HG03025 (cell line): ENCODE results near the gene CNPY2.
"Not testable (repeated sequence)": the region's sequence is repeated elsewhere in the genome, so short reads cannot be mapped to it uniquely, and the experiment has no call there.

ENCODE experiments used
- ATAC-seq: cut with Tn5 transposase; IDR thresholded peaks from one replicate; pipeline ENCODE4 v1.9.1; 2021; ENCODE audit warnings: mild to moderate bottlenecking, moderate library complexity; ENCODE audit not compliant: unreplicated experiment, low FRiP score

CNPY2 gene

DNA sequence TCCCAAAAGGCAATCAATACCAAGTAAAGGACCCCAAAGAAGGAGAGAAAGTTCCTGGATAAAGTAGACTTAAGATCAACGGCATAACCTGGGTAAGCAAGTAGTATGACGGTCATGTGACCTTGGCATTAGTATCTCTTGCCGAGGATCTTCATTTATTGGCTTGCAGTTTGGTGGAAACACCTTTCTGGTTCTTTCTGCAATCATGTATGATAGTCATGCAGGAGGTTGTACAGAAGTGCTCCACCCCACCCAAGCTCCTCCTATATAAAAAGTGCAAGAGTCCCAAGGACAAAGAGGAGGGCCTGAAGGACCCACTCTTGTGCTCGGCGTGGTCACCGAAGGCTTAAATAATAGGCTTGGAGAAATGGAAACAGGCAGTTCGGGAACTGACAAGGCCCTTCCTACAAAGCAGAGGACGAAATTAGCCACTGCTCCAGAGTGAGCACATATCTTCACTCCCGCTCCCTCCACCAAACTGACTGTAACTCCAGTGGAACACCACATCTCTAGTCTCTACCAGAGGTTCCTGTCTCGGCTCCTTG lies 16.4 kb downstream of the CNPY2 start:
- ATAC-seq = no peak

DNA sequence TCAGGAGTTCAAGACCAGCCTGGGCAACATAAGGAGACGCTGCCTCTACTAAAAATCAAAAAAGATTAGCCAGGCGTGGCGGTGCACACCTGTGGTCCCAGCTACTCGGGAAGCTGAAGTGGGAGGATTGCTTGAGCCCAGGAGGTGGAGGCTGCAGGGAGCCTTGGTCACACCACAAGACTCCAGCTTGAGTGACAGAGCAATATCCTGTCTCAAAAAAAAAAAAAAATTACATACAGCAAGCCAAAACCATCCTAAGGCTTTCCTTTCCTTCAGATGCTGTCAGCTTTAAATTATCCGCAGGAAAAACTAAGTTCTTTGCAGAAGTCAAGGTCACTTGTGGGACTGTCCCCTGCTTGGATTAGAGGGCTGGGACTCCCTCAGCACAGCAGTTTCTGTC lies 17.0 kb downstream of the CNPY2 start:
- ATAC-seq = no peak

DNA sequence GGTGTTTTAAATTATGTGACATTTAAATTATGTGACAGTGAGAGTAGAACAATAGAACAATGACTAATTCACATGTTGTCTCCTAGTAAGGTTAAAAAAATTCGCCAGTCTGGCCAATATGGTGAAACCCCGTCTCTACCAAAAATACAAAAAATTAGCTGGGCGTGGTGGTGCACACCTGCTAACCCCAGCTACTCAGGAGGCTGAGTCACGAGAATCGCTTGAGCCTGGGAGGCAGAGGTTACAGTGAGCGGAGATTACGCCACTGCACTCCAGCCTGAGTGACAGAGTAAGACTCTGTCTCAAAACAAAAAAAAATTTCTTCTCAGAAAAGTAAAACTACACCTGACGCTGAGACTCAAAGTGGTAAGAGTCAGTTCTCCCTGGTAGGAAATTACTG lies 18.4 kb downstream of the CNPY2 start:
- ATAC-seq = no peak

DNA sequence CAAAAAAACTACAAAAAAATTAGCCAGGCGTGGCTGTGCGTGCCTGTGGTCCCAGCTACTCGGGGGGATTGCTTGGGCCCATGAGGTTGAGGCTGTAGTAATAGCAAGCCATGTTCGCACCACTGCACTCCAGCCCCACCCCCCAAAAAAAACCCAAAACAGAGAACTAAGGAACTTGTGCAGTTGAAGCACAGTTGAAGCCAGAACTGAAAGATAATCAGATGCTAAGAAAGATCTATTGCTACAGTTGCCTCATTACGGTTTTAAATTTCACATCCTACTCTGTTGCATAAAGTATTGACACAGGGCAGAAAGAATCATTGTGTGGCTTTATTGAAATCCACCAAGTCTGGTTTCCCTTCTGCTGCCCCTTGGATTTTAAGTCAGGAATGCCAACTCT lies 19.5 kb downstream of the CNPY2 start:
- ATAC-seq = no peak

DNA sequence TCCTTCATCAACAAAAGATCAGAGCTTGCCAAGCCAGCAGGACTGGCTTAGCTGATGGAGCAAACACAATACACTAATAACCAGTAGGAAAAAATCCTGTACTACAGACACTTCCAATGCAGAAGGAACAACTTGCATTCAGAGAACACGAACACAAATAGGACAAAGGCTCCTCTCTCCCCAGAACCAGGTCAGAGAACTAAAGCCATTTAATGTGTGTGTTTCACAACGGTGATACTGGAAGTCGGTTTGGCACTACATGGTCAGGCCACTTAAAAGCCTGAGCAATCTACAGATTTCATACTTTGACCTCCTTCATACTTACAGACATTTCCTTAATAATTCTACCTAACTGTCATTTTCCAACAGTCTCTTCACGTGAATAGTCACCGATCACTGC lies 22.0 kb downstream of the CNPY2 start:
- no peak for ATAC-seq

DNA sequence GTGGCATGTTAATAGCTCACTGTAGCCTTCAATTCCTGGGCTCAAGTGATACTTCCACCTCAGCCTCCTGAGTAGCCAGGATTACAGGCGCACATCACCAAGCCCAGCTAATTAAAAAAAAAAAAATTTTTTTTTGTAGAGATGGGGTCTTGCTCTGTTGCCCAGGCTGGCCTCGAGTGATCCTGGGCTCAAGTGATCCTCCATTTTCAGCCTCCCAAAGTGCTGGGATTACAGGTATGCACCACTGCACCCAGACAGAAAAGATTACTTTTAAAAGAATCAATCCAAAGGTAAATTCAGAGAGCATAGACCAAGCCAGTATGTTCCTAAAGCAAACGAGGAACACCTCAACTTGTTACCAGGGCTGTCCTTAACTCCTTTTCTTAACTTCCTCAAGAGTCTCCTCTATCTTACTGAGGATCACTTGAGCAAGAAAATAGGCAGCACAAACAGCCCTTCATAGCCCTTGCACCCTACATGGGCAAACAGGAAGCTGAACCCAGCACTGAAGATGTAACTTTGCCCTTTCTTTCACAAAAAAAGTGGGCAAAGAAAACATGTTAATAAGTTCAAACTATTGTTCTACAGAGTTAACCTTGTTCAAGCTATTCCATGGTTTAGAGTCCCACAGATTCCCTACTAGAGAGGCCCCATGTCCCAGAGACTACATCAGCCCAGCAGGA lies 26.9 kb downstream of the CNPY2 start:
- ATAC-seq = no peak

DNA sequence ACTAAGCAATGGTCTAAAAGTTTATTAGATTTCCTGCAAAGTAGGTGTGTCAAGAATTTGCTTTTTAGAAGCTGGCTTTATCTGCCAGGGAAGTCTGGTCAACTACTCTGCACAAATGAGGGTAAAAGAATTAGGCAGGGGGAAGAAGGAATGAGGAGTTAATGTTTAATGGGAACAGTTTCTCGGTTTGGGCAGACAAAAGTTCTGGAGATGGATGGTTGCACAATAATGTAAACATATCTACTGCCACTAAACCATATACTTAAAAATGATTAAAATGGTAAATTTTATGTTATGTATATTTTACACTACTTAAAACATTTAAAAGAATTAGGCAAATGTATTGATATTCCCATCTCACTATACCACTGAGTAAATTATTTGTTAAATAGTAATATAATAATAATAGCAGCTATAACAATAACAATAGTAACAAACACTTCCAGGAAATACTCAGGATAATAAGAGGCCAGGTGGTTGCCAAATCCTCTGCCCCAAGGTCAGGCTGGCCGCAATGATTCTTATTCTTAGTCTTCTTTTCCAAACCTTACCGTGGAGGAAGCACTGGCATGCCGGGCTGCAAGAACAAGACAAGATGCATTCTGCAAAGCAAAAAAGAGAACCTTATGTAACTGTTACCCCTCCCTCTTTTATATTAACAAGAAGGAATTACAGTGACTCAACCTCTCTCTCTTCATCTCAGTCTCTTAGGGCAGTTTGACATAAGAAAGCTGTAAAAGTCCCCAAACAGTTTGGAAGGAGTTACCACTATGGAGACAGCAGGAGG lies 29.6 kb downstream of the CNPY2 start:
- ATAC-seq = no peak

DNA sequence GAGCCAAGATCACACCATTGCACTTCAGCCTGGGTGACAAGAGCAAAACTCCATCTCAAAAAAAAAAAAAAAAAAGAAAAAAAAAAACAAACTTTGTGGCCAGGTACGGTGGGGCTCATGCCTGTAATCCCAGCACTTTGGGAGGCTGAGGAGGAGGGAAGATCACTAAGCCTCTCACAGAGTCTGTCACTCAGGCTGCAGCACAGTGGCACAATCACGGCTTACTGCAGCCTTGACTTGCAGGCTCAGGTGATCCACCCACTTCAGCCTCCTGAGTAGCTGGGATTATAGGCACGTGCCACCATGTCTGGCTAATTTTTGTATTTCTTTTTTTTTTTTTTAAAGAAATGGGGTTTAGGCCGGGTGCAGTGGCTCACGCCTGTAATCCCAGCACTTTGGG lies 31.5 kb downstream of the CNPY2 start:
- ATAC-seq = not testable (repeated sequence)

DNA sequence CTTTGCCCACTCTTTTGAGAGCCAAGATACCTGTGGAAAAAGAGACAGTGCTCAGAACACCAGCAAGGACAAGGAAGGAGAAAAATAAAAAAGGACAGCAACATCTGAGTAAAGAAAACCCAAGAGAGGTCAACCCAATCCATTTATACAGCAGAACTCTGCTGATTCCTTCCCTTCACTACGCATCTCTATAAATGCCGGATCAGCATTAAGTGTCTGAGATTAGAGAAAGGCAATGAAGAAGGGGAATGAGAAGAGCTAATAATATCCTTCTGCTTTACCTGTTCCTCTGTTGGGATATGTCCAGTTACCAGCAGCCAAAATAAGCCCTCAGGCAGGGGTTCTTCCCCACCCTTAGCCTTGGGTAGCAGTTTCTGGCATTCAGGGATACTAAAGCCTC lies 33.2 kb downstream of the CNPY2 start:
- no peak for ATAC-seq

DNA sequence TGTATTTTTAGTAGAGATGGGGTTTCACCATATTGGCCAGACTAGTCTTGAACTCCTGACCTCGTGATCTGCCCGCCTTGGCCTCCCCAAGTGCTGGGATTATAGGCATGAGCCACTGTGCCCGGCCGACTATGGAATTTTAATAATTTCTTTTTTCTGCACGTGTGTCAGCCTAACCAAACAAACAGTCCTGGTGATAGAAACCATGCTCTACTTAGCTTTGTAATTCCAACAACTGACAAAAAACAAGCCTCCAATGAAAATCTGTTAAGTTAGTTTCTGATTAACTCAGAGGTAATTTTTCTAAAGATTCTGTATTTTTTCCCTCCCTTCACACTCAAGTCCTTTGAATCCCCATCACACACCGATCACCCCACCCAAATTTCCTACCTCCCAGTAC lies 33.8 kb downstream of the CNPY2 start:
- ATAC-seq = no peak

DNA sequence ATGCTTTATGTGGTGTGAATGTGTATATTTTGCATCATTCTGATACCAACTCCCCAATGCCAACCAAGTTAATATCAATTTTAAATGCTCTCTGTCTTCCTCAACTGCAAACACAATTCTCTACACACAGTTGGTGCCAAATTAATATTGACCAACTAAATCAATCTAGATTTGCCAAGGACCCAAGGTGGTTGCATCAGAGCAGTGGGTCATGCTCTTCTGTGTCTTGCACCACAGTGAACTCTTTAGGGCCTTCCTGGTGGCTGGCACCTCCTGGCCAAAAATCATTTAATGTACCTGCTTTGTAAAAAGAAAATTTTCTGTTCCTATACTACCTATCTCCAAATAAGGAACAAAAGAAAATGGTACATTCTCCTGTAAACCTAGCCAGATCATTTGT lies 34.9 kb downstream of the CNPY2 start:
- ATAC-seq = no peak

DNA sequence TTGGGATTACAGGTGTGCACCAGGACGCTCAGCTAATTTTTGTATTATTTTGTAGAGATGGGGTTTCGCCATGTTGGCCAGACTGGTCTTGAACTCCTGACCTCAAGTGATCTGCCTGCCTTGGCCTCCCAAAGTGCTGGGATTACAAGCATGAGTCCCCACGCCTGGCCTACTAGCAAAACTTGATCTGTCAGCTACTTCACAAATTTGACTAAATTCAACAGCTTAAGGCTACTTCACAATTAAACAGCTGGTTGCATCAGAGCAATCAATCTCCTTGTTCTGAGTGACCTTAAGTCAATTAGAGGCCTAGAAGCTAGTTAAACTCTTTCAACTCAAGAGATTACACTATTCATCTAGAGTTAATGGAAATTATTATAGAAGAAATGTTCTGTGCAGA lies 36.9 kb downstream of the CNPY2 start:
- ATAC-seq = no peak

DNA sequence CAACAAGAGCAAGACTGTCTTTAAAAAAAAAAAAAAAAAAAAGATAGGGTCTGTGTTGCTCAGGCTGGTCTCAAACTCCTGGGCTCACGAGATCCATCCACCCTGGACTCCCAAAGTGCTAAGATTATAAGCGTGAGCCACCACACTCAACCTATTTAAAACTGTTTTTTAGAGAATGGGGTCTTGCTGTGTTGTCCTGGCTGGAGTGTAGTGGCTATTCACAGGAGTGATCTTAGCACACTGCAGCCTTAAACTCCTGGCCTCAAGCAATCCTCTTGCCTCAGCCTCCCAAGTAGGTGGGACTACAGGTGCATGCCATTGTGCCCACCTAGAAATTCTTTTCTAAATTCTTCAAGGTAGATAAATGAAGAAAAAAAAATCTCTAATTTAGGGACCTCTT lies 41.5 kb downstream of the CNPY2 start:
- ATAC-seq = no peak

DNA sequence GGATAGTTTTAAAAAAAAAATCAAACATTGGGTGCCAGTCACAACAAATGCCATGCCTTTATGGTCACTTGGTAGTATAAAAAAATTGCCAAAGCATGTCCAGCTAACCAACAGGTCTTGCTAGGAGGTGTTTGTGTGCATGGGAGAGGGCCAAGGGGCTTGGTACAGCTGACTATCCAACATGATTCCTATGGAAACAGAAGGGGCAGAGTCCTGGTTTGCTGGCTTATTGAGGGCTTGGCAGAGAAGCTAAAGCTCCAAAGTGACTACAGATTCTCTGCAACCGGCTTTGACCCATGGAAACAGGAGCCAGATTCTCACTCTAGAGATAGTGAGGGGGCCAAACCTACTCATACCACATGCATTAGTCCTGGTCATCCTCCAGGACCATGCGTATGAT lies 43.3 kb downstream of the CNPY2 start:
- ATAC-seq = not testable (repeated sequence)

DNA sequence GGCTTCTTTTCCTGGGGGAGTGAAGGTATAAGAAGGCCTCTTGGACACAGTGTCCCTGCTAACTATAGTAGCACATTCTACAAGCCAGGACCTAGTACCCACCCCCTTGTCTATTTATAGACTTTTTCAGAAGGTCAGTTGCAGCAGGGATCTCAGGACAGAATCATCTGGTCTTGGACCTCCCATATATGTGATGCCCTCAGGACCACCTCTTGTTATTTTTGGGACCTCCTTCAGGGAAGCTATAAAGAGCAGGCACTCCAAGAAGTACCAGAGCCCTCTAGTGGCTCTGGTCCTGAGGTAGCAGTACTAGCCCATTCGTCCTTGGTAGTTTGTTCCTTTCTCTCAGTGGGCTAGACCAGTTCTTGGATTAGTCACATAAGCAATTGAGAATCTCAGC lies 44.8 kb downstream of the CNPY2 start:
- ATAC-seq = no peak

DNA sequence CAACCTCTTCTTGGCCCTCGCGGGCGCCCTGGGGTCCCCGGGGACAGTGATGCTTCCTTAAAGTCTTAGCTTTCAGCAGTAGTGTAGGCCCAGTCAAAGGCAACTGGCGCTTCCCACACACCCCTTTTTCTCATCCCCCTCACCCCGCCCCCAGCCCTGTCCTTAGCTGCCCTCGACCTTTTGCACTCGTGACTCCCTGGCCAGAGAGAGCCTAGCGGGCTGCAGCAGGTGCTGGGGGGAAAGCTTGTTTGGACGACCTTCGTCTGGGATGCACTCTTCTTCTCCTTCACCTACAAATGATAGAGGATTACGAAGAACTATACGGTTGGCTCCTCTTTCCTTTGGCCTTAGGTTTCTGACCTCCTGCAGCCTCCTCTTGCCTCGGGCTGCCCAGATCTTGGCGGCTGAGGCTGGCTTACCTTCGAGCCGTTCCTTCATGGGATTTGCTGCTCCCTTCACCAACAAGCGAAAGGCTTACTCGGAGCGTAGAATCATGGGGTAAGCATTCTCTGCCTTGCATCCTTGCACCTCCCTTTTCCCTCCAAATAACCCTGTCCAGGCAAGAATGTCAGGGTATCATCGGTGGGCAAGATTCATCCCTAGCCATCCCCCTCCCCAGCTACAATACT lies 48.2 kb downstream of the CNPY2 start:
- ATAC-seq = peak; percentile 21

DNA sequence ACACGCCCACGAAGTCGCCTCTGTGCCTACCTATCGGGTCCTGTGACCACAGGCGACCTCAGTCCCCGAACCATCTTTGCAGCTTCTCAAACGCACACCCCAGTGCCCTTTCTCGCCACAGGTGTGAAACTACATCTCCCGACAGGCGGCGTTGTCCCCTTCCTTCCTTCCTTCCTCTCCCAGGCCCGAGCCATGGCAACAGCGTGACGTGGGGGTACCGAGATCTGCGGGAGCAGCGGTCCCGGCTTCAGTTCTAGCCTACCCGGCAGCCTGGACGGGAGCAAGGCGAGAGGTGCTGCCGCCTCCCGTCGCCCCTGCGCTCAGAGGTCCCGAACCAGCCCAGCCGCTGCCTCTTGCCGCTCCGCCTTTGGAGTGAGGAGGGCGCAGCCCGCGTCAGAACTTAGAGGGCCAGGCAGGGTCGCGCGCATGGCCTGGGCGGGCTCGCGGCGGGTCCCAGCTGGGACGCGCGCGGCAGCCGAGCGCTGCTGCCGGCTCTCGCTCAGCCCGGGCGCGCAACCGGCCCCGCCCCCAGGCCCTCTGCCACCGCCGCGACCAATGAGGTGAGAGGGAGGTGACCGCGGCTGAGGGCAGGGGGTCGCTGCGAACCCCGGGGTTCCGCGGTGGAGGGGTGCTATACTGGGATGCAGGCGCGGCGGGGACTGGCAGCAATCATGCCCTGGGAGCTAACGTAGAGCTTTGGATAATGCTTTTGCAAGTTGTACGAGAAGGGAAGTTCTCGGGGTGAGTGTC lies 48.9 kb downstream of the CNPY2 start, which contains the start of gene COQ10A:
Gene COQ10A (plus strand): TSS at position 250 of the 750 bp plus-strand sequence. CDS start 177 bp downstream, at position 427.
- peak; percentile 71 for ATAC-seq

DNA sequence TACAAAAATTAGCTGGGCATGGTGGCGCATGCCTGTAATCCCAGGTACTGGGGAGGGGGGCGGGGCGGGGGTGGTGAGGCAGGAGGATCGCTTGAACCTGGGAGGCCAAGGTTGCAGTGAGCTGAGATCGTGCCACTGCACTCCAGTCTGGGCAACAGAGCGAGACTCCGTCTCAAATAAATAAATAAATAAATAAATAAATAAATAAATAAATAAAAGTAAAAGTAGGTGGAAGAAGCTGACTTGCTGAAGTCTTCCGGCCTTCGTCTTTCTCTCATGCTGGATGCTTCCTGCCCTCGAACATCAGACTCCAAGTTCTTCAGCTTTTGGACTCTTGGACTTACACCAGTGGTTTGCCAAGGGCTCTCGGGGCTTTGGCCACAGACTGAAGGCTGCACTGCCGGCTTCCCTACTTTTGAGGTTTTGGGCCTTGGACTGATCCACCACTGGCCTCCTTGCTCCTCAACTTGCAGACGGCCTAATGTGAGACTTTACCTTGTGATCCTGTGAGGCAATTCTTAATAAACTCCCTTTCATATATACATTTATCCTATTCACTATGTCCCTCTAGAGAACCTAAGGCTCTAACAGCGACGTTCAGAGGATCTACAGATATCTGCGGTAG lies 49.6 kb downstream of the CNPY2 start:
- not testable (repeated sequence) for ATAC-seq

DNA sequence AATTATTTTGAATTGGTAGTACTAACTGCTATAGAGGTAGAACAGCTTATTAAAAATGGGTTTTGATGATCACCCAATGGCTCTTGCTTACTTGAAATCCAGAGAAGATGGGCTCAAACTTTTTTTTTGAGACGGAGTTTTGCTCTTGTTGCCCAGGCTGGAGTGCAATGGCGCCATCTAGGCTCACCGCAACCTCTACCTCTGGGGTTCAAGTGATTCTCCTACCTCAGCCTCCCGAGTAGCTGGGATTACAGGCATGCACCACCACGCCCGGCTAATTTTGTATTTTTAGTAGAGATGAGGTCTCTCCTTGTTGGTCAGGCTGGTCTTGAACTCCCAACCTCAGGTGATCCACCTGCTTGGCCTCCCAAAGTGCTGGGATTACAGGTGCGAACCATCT lies 52.8 kb downstream of the CNPY2 start:
- not testable (repeated sequence) for ATAC-seq
